Activated naive CD4-positive, alpha-beta T cell treated with anti-CD3 and anti-CD28 coated beads for 36 hours (primary cell): ENCODE data around the gene STXBP3. TPM values are rescaled to one million over a fixed set of nuclear protein-coding genes. Genes with fewer than 3 reads are reported as not detected.

Source experiments
- CTCF ChIA-PET: fragments of 350-600 bp; sonication (Branson Sonifier 250); formaldehyde crosslinking; loops from one replicate; lab custom pipeline; 2021; ENCODE audit warnings: antibody characterized with exemption; lab: Charles Lee
- DNase-seq: peaks from one replicate; pipeline ENCODE4 v3.0.0-alpha.2; 2020
- H3K27ac Mint-ChIP-seq: one replicate; pipeline ENCODE4 v1.8.0; 2021; ENCODE audit warnings: mild to moderate bottlenecking, mixed read lengths
- H3K27me3 Mint-ChIP-seq: one replicate; pipeline ENCODE4 v1.8.0; 2021; ENCODE audit warnings: low read depth, mixed read lengths
- H3K36me3 Mint-ChIP-seq: one replicate; pipeline ENCODE4 v1.8.0; 2021; ENCODE audit warnings: low read depth, mixed read lengths
- H3K4me1 Mint-ChIP-seq: one replicate; pipeline ENCODE4 v1.8.0; 2021; ENCODE audit warnings: low read depth, mixed read lengths
- H3K4me3 Mint-ChIP-seq: one replicate; pipeline ENCODE4 v1.8.0; 2021; ENCODE audit warnings: mild to moderate bottlenecking, moderate library complexity, mixed read lengths
- H3K9me3 Mint-ChIP-seq: one replicate; pipeline ENCODE4 v1.8.0; 2021; ENCODE audit warnings: mixed read lengths
- intact Hi-C: fragments of 100-400 bp; cut with micrococcal nuclease; formaldehyde crosslinking; loops from one replicate; pipeline ENCODE4 v1.15.1; 2023
- total RNA-seq, 2 experiments: library from RNA; stranded (reverse); gene quantifications; one replicate each; pipeline ENCODE4 v1.2.3, GENCODE V29; 2021

Gene STXBP3
- total RNA-seq, 2 experiments from 2014 or later: 29.1 to 30.3 TPM

- CTCF ChIA-PET: no interaction called here
- no peak overlapping the region for H3K4me3 Mint-ChIP-seq
Observed at GRCh38 chr1:108715932-108716331, 30.5 kb upstream of the STXBP3 start.

GRCh38 chr1:108716437-108717230 is 29.8 kb upstream of the STXBP3 start:
- Mint-ChIP-seq H3K27ac (no peak overlapping the region), H3K4me3 (no peak overlapping the region), H3K9me3 (no peaks in the 10 kb centered on the region), H3K36me3 (no peaks in the 10 kb centered on the region), H3K27me3 (no peaks in the 10 kb centered on the region), H3K4me1 (no peaks in the 10 kb centered on the region)
- intact Hi-C loops: no loop called here
- no peak for DNase-seq
- CTCF ChIA-PET: interaction anchor here (1.0 kb wide), 1 partner anchor 194 kb away, joined by 3 read pairs; no protein-coding TSS in a partner anchor

More at GRCh38 chr1:108715932-108716331, 30.5 kb upstream of the STXBP3 start:
- intact Hi-C loops: no loop called here
- Mint-ChIP-seq H3K9me3 (no peaks in the 10 kb centered on the region), H3K4me1 (no peaks in the 10 kb centered on the region), H3K27me3 (no peaks in the 10 kb centered on the region), H3K36me3 (no peaks in the 10 kb centered on the region), H3K27ac (no peak overlapping the region)
- no peak for DNase-seq

- Mint-ChIP-seq H3K27ac (no peak overlapping the region), H3K27me3 (no peaks in the 10 kb centered on the region), H3K4me3 (no peak overlapping the region), H3K36me3 (no peaks in the 10 kb centered on the region), H3K9me3 (no peaks in the 10 kb centered on the region), H3K4me1 (no peaks in the 10 kb centered on the region)
- CTCF ChIA-PET: no interaction called here
- intact Hi-C loops: no loop called here
- DNase-seq: no peak
Observed at GRCh38 chr1:108717774-108718316, 28.6 kb upstream of the STXBP3 start.

DNA sequence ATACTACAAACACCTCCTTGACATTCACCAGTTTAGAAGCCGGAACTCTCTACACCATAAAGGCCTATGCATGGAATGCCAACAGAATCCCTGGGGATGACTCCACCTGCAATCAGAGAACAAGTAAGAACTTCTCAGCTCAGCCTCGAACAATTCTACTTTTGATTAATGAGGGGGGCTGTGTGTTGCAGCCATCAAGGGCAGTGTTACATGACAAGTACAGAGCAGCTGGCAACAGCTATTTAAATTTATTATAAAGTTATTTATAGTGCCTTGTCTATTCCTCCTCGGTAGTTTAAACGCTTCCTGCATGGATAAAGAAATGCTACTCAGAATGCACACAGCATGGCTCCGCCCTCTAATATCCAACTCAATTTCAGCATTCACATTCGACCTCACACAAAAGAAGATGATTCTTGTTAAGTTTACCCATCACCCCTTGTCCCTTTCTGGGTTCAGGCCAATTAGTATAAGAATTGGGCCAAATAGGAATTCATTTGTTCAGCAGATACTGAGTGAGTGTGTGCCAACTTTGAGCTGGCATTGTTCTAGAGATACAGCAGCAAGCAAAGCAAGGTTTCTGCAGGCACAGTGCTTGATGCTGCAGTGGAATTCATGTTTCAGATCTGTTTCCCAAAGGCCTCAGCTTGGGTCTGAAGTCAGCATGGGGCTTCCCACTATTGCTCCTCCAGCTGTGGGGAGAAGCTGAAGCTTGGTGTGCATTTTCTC is 27.4 kb upstream of the STXBP3 start:
- H3K4me1 Mint-ChIP-seq: no peaks in the 10 kb centered on the region
- H3K9me3 Mint-ChIP-seq: no peaks in the 10 kb centered on the region
- H3K36me3 Mint-ChIP-seq: no peaks in the 10 kb centered on the region
- no peak for DNase-seq
- no peaks in the 10 kb centered on the region for H3K27me3 Mint-ChIP-seq
- CTCF ChIA-PET: no interaction called here
- intact Hi-C loops: no loop called here
- no peak overlapping the region for H3K27ac Mint-ChIP-seq
- no peak overlapping the region for H3K4me3 Mint-ChIP-seq

DNA sequence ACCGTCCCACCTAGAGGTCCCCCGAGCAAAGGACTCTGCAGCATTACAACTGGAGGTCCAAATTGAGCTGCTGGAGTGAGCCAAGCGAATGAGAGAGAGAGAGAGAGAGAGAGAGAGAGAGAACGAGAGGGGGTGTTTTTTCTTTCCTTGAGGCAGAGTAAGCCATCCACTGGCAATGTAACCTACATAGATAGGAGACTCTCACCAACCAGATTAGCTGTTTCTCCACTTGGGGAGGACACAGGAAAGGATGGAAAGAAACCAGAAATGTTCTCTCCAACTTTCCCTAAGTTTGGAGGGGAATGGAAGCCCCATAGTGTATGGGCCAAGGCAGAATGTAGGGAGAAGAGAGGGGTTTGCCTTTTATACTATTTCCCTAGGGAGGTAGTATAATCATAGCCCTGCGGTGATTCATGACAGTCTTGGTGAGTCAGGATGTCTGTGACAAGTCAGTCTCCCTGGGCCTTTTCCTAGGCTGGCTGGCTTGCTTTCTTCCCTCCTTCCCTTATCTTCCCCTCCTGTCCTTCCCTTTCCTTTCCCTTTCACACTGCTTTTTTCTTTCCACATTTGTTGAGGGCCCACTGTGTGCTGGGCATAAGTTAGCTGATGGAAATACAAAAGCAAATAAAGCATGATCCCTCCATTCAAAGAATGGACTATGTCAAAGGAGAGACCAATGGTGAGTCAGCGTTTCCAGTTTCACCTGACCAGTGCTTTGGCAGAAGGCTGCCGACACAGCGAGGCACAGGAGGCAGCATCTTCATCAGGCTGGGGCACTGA is 26.6 kb upstream of the STXBP3 start:
- Mint-ChIP-seq H3K9me3 (no peaks in the 10 kb centered on the region), H3K27me3 (no peaks in the 10 kb centered on the region), H3K36me3 (no peaks in the 10 kb centered on the region), H3K4me1 (no peaks in the 10 kb centered on the region), H3K4me3 (no peak overlapping the region), H3K27ac (no peak overlapping the region)
- CTCF ChIA-PET: no interaction called here
- intact Hi-C loops: no loop called here
- no peak for DNase-seq

DNA sequence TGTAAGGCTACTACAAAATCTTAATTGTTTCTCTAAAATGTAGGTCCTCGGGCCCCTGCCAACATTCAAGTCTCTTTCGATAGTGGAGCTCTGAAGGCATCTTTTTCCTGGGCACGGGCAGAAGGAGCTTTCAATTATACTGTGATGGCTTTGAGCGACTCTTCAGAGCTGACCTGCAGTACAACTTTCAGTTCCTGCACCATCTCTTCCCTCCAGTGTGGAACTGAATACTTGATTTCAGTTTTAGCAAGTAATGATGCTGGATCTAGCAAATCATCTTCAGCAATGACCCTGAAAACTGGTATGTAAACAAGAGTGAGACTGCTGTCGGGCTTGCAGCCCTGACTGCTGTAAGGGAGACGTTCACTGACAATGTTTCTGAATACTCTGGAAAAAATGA is 24.2 kb upstream of the STXBP3 start:
- Mint-ChIP-seq H3K4me3 (no peak overlapping the region), H3K4me1 (no peaks in the 10 kb centered on the region), H3K9me3 (no peaks in the 10 kb centered on the region), H3K27ac (no peak overlapping the region), H3K36me3 (no peaks in the 10 kb centered on the region), H3K27me3 (no peaks in the 10 kb centered on the region)
- intact Hi-C loops: no loop called here
- DNase-seq: no peak
- CTCF ChIA-PET: no interaction called here

DNA sequence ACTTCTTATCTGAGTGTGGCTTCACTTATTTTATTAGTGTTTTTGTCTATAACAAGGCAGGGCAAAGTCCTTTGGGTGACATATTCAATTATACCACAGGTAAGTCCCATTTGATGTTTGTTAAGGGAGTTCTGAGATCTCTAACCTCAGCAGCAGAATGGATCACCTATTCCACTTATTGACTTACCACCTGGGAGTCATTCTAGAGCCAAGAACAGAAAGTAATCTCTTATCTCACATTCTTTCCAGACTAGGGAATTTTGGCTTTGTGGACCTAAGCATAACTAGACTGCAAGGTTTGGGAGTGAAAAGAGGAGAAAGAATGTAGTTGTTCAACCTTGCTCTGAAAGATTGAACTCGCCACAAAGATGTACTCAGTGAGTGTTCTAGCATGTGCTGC is 20.6 kb upstream of the STXBP3 start:
- no peaks in the 10 kb centered on the region for H3K4me1 Mint-ChIP-seq
- no peak overlapping the region for H3K4me3 Mint-ChIP-seq
- intact Hi-C loops: loop anchor here (2.0 kb wide), 1 partner anchor 21 kb away; the partner anchor contains the start of gene STXBP3
- CTCF ChIA-PET: no interaction called here
- no peaks in the 10 kb centered on the region for H3K9me3 Mint-ChIP-seq
- DNase-seq: no peak
- no peaks in the 10 kb centered on the region for H3K27me3 Mint-ChIP-seq
- no peaks in the 10 kb centered on the region for H3K36me3 Mint-ChIP-seq
- H3K27ac Mint-ChIP-seq: no peak overlapping the region

GRCh38 chr1:108728327-108728923 is 18.0 kb upstream of the STXBP3 start:
- H3K27me3 Mint-ChIP-seq: no peaks in the 10 kb centered on the region
- H3K27ac Mint-ChIP-seq: no peak overlapping the region
- no peak for DNase-seq
- H3K4me3 Mint-ChIP-seq: no peak overlapping the region
- intact Hi-C loops: no loop called here
- CTCF ChIA-PET: interaction anchor here (1.0 kb wide), 1 partner anchor 19 kb away, joined by 3 read pairs; no protein-coding TSS in a partner anchor
- H3K36me3 Mint-ChIP-seq: no peaks in the 10 kb centered on the region
- H3K9me3 Mint-ChIP-seq: no peaks in the 10 kb centered on the region
- no peaks in the 10 kb centered on the region for H3K4me1 Mint-ChIP-seq

- no peak for DNase-seq
- H3K27me3 Mint-ChIP-seq: no peaks in the 10 kb centered on the region
- H3K4me1 Mint-ChIP-seq: no peaks in the 10 kb centered on the region
- no peaks in the 10 kb centered on the region for H3K9me3 Mint-ChIP-seq
- no peak overlapping the region for H3K4me3 Mint-ChIP-seq
- CTCF ChIA-PET: interaction anchor here (0.7 to 1.1 kb wide), 2 partner anchors 25 to 86 kb away, joined by 3 read pairs; no protein-coding TSS in a partner anchor
- intact Hi-C loops: no loop called here
- H3K27ac Mint-ChIP-seq: no peak overlapping the region
- no peaks in the 10 kb centered on the region for H3K36me3 Mint-ChIP-seq
Observed at GRCh38 chr1:108729481-108729880, 17.0 kb upstream of the STXBP3 start.

- H3K27ac Mint-ChIP-seq: no peak overlapping the region
- no peaks in the 10 kb centered on the region for H3K9me3 Mint-ChIP-seq
- no peak for DNase-seq
- intact Hi-C loops: no loop called here
- no peak overlapping the region for H3K4me3 Mint-ChIP-seq
- CTCF ChIA-PET: no interaction called here
- H3K4me1 Mint-ChIP-seq: no peaks in the 10 kb centered on the region
- no peaks in the 10 kb centered on the region for H3K27me3 Mint-ChIP-seq
- no peaks in the 10 kb centered on the region for H3K36me3 Mint-ChIP-seq
Observed at GRCh38 chr1:108732398-108732797, 14.1 kb upstream of the STXBP3 start.

DNA sequence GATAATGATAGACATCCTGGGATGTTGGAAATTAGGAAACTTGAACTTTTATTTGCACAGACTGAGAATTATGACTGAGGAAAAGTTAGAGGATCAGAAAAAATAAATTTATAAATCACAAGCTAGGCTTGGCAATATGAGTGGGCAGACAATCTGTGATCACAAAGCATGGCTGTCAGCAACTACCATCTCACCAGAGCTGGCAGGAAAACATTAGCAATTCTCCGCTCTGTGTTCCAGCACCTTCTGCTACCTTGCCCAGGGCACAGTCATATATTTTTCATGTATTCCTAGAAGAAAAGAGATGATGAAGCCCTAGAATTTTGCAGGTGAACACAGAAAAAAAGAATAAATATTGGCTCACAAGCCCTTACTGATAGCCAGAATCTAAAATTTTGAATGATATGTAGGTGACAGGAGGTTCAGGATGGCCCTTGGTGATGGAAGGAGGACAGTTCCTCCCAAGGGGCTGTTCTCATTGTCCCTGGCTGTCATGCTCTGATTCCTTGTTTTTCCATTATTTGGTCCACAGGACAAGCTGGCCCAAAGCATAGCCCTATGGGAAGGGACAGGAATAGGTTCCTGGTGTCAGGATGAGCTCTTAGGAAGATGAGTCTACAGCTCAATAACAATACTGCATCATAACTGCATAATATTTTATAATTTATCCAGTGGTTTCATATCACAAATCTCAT is 12.2 kb upstream of the STXBP3 start:
- CTCF ChIA-PET: no interaction called here

More for the DNA sequence above, 12.2 kb upstream of the STXBP3 start:
- Mint-ChIP-seq H3K36me3 (no peaks in the 10 kb centered on the region), H3K27ac (no peak overlapping the region), H3K4me3 (no peak overlapping the region), H3K27me3 (no peaks in the 10 kb centered on the region), H3K4me1 (no peaks in the 10 kb centered on the region), H3K9me3 (no peaks in the 10 kb centered on the region)
- no peak for DNase-seq
- intact Hi-C loops: no loop called here
